ENCODE results near the gene TBC1D22A.
A peak's percentile ranks its signal among the peaks of the same experiment; 100 is the strongest.

TBC1D22A gene

GRCh38 chr22:47126344-47126811 lies 363.9 kb downstream of the TBC1D22A start:
- DNase-seq: peak in 1 of 2 donors; percentile 51
- Histone ChIP-seq H3K9me3 (no peaks in the 10 kb centered on the region), H3K36me3 (no peaks in the 10 kb centered on the region), H3K27me3 (no peaks in the 10 kb centered on the region), H3K27ac (no peak overlapping the region), H3K4me1 (no peaks in the 10 kb centered on the region), H3K4me3 (no peak overlapping the region)
- intact Hi-C loops (cut with DNase I; ENCODE audit: low total_unique reads): no loop called here
- TF ChIP-seq CTCF (IDR thresholded peaks at IDR 0.05): no peak

- no peaks in the 10 kb centered on the region for H3K36me3 ChIP-seq
- intact Hi-C loops (cut with DNase I; ENCODE audit: low total_unique reads): no loop called here
- peak in 1 of 2 donors; percentile 62 for DNase-seq
- no peak for TF ChIP-seq CTCF (IDR thresholded peaks at IDR 0.05)
- H3K9me3 ChIP-seq: no peaks in the 10 kb centered on the region
- H3K27me3 ChIP-seq: no peaks in the 10 kb centered on the region
- no peak overlapping the region for H3K4me3 ChIP-seq
- H3K4me1 ChIP-seq: no peaks in the 10 kb centered on the region
- no peak overlapping the region for H3K27ac ChIP-seq
Measured at GRCh38 chr22:47127441-47127871, 365.0 kb downstream of the TBC1D22A start.

GRCh38 chr22:47128216-47128615 lies 365.8 kb downstream of the TBC1D22A start:
- intact Hi-C loops (cut with DNase I; ENCODE audit: low total_unique reads): no loop called here

GRCh38 chr22:47128622-47129215 lies 366.3 kb downstream of the TBC1D22A start:
- no peak for TF ChIP-seq CTCF (IDR thresholded peaks at IDR 0.05)
- Histone ChIP-seq H3K27me3 (no peaks in the 10 kb centered on the region), H3K4me1 (no peaks in the 10 kb centered on the region), H3K4me3 (no peak overlapping the region), H3K9me3 (no peaks in the 10 kb centered on the region), H3K27ac (no peak overlapping the region), H3K36me3 (no peaks in the 10 kb centered on the region)
- intact Hi-C loops (cut with DNase I; ENCODE audit: low total_unique reads): no loop called here
- peak in 1 of 2 donors; percentile 21 for DNase-seq

More at GRCh38 chr22:47128216-47128615, 365.8 kb downstream of the TBC1D22A start:
- H3K36me3 ChIP-seq: no peaks in the 10 kb centered on the region
- no peaks in the 10 kb centered on the region for H3K4me1 ChIP-seq
- DNase-seq: peak in 1 of 2 donors; percentile 23
- H3K4me3 ChIP-seq: no peak overlapping the region
- no peak overlapping the region for H3K27ac ChIP-seq
- H3K27me3 ChIP-seq: no peaks in the 10 kb centered on the region
- no peaks in the 10 kb centered on the region for H3K9me3 ChIP-seq
- TF ChIP-seq CTCF (IDR thresholded peaks at IDR 0.05): no peak

GRCh38 chr22:47129902-47130635 lies 367.6 kb downstream of the TBC1D22A start:
- Histone ChIP-seq H3K4me1 (no peaks in the 10 kb centered on the region), H3K27me3 (no peaks in the 10 kb centered on the region), H3K9me3 (no peaks in the 10 kb centered on the region), H3K4me3 (no peak overlapping the region), H3K36me3 (no peaks in the 10 kb centered on the region), H3K27ac (no peak overlapping the region)
- intact Hi-C loops (cut with DNase I; ENCODE audit: low total_unique reads): no loop called here
- DNase-seq: peak in 1 of 2 donors; percentile 53
- no peak for TF ChIP-seq CTCF (IDR thresholded peaks at IDR 0.05)
